Activated B cell treated with CpG ODN at 0.5 μM for 24 hours (primary cell): Measurements from ENCODE around the gene REEP6. TPM values are rescaled to one million over a fixed set of nuclear protein-coding genes. Genes with fewer than 3 reads are reported as not detected.
A peak's percentile ranks its signal among the peaks of the same experiment; 100 is the strongest.

Source experiments
- ATAC-seq: fragments of 200-7000 bp; cut with Tn5 transposase; one replicate; pipeline ENCODE4 v1.10.0; 2021; ENCODE audit warnings: low read depth, mild to moderate bottlenecking, moderate library complexity
- CTCF ChIA-PET: fragments of 350-600 bp; sonication (Branson Sonifier 250); formaldehyde crosslinking; loops from one replicate; lab custom pipeline; 2021; ENCODE audit warnings: antibody characterized with exemption; lab: Charles Lee
- POLR2A ChIA-PET: fragments of 350-600 bp; sonication (Branson Sonifier 250); formaldehyde crosslinking; loops from one replicate; lab custom pipeline; 2021; ENCODE audit warnings: antibody characterized with exemption; lab: Charles Lee
- DNase-seq: peaks from one replicate; pipeline ENCODE4 v3.0.0; 2022
- H3K27ac Mint-ChIP-seq: one replicate; pipeline ENCODE4 v1.8.0; 2020; ENCODE audit warnings: mixed read lengths
- H3K27me3 Mint-ChIP-seq: one replicate; pipeline ENCODE4 v1.8.0; 2021; ENCODE audit warnings: mixed read lengths
- H3K36me3 Mint-ChIP-seq: one replicate; pipeline ENCODE4 v1.8.0; 2021; ENCODE audit warnings: low read depth, mixed read lengths
- H3K4me1 Mint-ChIP-seq: one replicate; pipeline ENCODE4 v1.8.0; 2021; ENCODE audit warnings: mixed read lengths
- H3K4me3 Mint-ChIP-seq: one replicate; pipeline ENCODE4 v1.8.0; 2020; ENCODE audit warnings: mild to moderate bottlenecking, mixed read lengths
- H3K9me3 Mint-ChIP-seq: one replicate; pipeline ENCODE4 v1.8.0; 2020; ENCODE audit warnings: mixed read lengths
- CTCF ChIP-seq: fragments of 200-600 bp; IDR thresholded peaks from one replicate; pipeline ENCODE4 v1.8.0; 2022; ENCODE audit warnings: antibody characterized with exemption, mild to moderate bottlenecking
- intact Hi-C: fragments of 100-400 bp; cut with micrococcal nuclease; formaldehyde crosslinking; loops from one replicate; pipeline ENCODE4 v1.15.1; 2024
- total RNA-seq: library from RNA; stranded (reverse); gene quantifications from 2 replicates; pipeline ENCODE4 v1.2.3, GENCODE V29; 2022

REEP6 gene
- total RNA-seq, 1 donor from 2014 or later = 1.1 TPM

- Mint-ChIP-seq H3K4me3 (no peak overlapping the region), H3K4me1 (peaks cover 22% of the 10 kb centered on the region), H3K27me3 (no peaks in the 10 kb centered on the region), H3K36me3 (no peaks in the 10 kb centered on the region), H3K9me3 (no peaks in the 10 kb centered on the region), H3K27ac (no peak overlapping the region)
- DNase-seq (no peak), ATAC-seq (no peak)
- intact Hi-C loops = loop anchor here (10.0 kb wide), 1 partner anchor 297 kb away; no protein-coding TSS in a partner anchor
- ChIA-PET CTCF (interaction anchor here (1.6 kb wide), 1 partner anchor 359 kb away, joined by 3 read pairs; no protein-coding TSS in a partner anchor), POLR2A (interaction anchor here (0.6 to 1.4 kb wide), 2 partner anchors 15 to 131 kb away, joined by 4 to 5 read pairs; no protein-coding TSS in a partner anchor)
- no peak for TF ChIP-seq CTCF
Measured at GRCh38 chr19:1467490-1468273, 23.3 kb upstream of the REEP6 start.

GRCh38 chr19:1468274-1468820, 22.6 kb upstream of the REEP6 start:
- ChIA-PET POLR2A (interaction anchor here (0.5 to 1.4 kb wide), 3 partner anchors 15 to 605 kb away, joined by 3 to 5 read pairs (median 4); no protein-coding TSS in a partner anchor), CTCF (interaction anchor here (1.5 to 1.6 kb wide), 2 partner anchors 23 to 358 kb away, joined by 3 to 6 read pairs; no protein-coding TSS in a partner anchor)
- Mint-ChIP-seq H3K4me3 (peak overlapping the region; percentile 41), H3K27me3 (peaks cover 2% of the 10 kb centered on the region), H3K9me3 (no peaks in the 10 kb centered on the region), H3K36me3 (no peaks in the 10 kb centered on the region), H3K4me1 (peaks cover 25% of the 10 kb centered on the region), H3K27ac (no peak overlapping the region)
- no peak for TF ChIP-seq CTCF
- intact Hi-C loops = loop anchor here (10.0 kb wide), 1 partner anchor 296 kb away; no protein-coding TSS in a partner anchor
- ATAC-seq = no peak
- DNase-seq = no peak

GRCh38 chr19:1468821-1469254, 22.1 kb upstream of the REEP6 start:
- H3K27me3 Mint-ChIP-seq = peaks cover 2% of the 10 kb centered on the region
- no peaks in the 10 kb centered on the region for H3K36me3 Mint-ChIP-seq
- H3K27ac Mint-ChIP-seq = no peak overlapping the region
- no peak for TF ChIP-seq CTCF
- no peaks in the 10 kb centered on the region for H3K9me3 Mint-ChIP-seq
- peaks cover 25% of the 10 kb centered on the region for H3K4me1 Mint-ChIP-seq
- DNase-seq (peak; percentile 45), ATAC-seq (peak; percentile 10)
- POLR2A ChIA-PET = interaction anchor here (0.5 to 1.4 kb wide), 4 partner anchors 16 to 605 kb away, joined by 3 to 5 read pairs (median 4); no protein-coding TSS in a partner anchor
- CTCF ChIA-PET = interaction anchor here (1.0 to 1.5 kb wide), 2 partner anchors 9 to 23 kb away, joined by 4 to 6 read pairs; no protein-coding TSS in a partner anchor
- intact Hi-C loops = loop anchor here (10.0 kb wide), 1 partner anchor 296 kb away; no protein-coding TSS in a partner anchor
- peak overlapping the region; percentile 32 for H3K4me3 Mint-ChIP-seq

- CTCF ChIA-PET = interaction anchor here (1.0 to 1.5 kb wide), 2 partner anchors 8 to 24 kb away, joined by 4 to 6 read pairs; no protein-coding TSS in a partner anchor
- DNase-seq (peak; percentile 54), ATAC-seq (peak; percentile 21)
- Mint-ChIP-seq H3K4me1 (peaks cover 25% of the 10 kb centered on the region), H3K9me3 (no peaks in the 10 kb centered on the region), H3K4me3 (peak overlapping the region; percentile 76), H3K27me3 (peaks cover 2% of the 10 kb centered on the region), H3K36me3 (peaks cover 2% of the 10 kb centered on the region), H3K27ac (no peak overlapping the region)
- TF ChIP-seq CTCF = no peak
- intact Hi-C loops = loop anchor here (2.0 to 10.0 kb wide), 3 partner anchors 25 to 295 kb away; partner anchors contain the start of gene ADAMTSL5
- POLR2A ChIA-PET = interaction anchor here (0.9 to 1.4 kb wide), 3 partner anchors 16 to 28 kb away, joined by 4 to 5 read pairs (median 4); no protein-coding TSS in a partner anchor
Measured at GRCh38 chr19:1469255-1470054, 21.5 kb upstream of the REEP6 start.
